Tibial nerve (tissue), 4 donors: ENCODE measurements around the gene HPS4.

ENCODE experiments used
- EP300 ChIP-seq, 2 donors: sonication (generic); formaldehyde crosslinking; IDR thresholded peaks; one replicate each; pipeline ENCODE4 v1.6.1; 2017; ENCODE audit warnings: antibody characterized with exemption in 2 of 2, mild to moderate bottlenecking in 1 of 2
- TF ChIP-seq, protein P1 (sequence below), 5 experiments: fragments of 200-600 bp in 3 of 5; fragments of 450-650 bp in 2 of 5; sonication (generic) in 3 of 5; IDR thresholded peaks; one replicate each; pipeline ENCODE4 v1.5.1; 2016 to 2019; ENCODE audit warnings: antibody characterized with exemption in 5 of 5, mild to moderate bottlenecking in 3 of 5, moderate library complexity in 2 of 5

DNA sequence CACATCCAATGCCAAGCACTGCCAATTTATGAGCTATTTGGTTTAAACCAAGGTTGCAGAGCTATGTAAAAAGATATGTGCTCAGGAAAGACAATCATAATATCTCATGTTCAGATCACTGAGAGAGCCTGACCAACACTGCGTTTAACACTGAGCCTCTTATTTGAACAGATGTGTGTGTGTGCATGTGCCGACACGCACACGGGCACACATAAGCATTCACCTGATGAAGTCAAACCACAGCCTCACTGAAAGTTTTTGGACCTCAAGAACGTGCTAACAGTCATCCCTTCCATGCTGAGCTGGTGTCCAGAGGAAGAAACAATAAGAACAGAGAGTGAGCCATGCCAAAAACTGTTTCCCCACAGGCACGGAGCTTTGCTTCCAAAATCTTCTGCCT lies 23.4 kb downstream of the HPS4 start:
- TF ChIP-seq, protein P1, sequence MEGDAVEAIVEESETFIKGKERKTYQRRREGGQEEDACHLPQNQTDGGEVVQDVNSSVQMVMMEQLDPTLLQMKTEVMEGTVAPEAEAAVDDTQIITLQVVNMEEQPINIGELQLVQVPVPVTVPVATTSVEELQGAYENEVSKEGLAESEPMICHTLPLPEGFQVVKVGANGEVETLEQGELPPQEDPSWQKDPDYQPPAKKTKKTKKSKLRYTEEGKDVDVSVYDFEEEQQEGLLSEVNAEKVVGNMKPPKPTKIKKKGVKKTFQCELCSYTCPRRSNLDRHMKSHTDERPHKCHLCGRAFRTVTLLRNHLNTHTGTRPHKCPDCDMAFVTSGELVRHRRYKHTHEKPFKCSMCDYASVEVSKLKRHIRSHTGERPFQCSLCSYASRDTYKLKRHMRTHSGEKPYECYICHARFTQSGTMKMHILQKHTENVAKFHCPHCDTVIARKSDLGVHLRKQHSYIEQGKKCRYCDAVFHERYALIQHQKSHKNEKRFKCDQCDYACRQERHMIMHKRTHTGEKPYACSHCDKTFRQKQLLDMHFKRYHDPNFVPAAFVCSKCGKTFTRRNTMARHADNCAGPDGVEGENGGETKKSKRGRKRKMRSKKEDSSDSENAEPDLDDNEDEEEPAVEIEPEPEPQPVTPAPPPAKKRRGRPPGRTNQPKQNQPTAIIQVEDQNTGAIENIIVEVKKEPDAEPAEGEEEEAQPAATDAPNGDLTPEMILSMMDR (IDR thresholded peaks at IDR 0.05) = no peak
- TF ChIP-seq EP300 (IDR thresholded peaks at IDR 0.05) = no peak
